ENCODE results near the gene LRRN3.

GRCh38 chr7:111067251-111067650 is 23.7 kb upstream of the LRRN3 start:
- TF ChIP-seq TAF1 (IDR thresholded peaks at IDR 0.05; ENCODE audit: borderline replicate concordance, insufficient read depth, low read length): no peak
- no peak for TF ChIP-seq POLR2AphosphoS5 (IDR thresholded peaks at IDR 0.05; ENCODE audit: low read depth, low read length)
- no peak for TF ChIP-seq SIN3A (IDR thresholded peaks at IDR 0.05; ENCODE audit: borderline replicate concordance, insufficient read depth, low read length)
- TF ChIP-seq, protein P1, sequence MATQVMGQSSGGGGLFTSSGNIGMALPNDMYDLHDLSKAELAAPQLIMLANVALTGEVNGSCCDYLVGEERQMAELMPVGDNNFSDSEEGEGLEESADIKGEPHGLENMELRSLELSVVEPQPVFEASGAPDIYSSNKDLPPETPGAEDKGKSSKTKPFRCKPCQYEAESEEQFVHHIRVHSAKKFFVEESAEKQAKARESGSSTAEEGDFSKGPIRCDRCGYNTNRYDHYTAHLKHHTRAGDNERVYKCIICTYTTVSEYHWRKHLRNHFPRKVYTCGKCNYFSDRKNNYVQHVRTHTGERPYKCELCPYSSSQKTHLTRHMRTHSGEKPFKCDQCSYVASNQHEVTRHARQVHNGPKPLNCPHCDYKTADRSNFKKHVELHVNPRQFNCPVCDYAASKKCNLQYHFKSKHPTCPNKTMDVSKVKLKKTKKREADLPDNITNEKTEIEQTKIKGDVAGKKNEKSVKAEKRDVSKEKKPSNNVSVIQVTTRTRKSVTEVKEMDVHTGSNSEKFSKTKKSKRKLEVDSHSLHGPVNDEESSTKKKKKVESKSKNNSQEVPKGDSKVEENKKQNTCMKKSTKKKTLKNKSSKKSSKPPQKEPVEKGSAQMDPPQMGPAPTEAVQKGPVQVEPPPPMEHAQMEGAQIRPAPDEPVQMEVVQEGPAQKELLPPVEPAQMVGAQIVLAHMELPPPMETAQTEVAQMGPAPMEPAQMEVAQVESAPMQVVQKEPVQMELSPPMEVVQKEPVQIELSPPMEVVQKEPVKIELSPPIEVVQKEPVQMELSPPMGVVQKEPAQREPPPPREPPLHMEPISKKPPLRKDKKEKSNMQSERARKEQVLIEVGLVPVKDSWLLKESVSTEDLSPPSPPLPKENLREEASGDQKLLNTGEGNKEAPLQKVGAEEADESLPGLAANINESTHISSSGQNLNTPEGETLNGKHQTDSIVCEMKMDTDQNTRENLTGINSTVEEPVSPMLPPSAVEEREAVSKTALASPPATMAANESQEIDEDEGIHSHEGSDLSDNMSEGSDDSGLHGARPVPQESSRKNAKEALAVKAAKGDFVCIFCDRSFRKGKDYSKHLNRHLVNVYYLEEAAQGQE (IDR thresholded peaks at IDR 0.05; ENCODE audit: insufficient read depth in 1 of 2, low read depth in 2 of 2, low read length in 2 of 2): no peak
